Stimulated activated CD8-positive, alpha-beta memory T cell treated with anti-CD3 and anti-CD28 coated beads, Interleukin-4, amount 100 ng/mL, for 4 hours (primary cell): ENCODE measurements around the gene LBX1.

Experiments
- DNase-seq, 2 donors: peaks; one replicate each; pipeline ENCODE4 v3.0.0-alpha.2; 2020; ENCODE audit warnings: low read depth in 2 of 2, low spot score in 1 of 2

The LBX1 gene

GRCh38 chr10:101244321-101245050 is 15.2 kb upstream of the LBX1 start:
- DNase-seq = no peak

- DNase-seq = no peak
Observed at GRCh38 chr10:101241840-101242707, 12.8 kb upstream of the LBX1 start.

DNA sequence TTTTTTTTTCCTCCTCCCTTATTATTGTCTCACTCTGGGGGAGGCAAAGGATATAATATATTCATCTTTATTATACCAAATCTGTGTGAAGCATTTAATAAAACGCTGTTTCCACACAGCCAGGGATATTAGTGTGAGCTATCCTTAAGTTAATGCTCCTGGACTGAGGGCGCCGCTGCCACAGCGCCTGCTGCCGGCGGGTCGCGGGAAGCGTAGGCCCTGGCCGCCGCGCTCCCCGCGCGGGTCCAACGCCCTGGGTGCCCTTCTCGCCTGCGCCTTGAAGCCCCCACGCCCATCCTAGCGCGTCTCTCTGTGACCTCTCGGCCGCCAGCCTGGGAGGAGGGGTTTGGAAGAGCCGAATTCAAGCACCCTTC is 9.5 kb upstream of the LBX1 start:
- no peak for DNase-seq

DNA sequence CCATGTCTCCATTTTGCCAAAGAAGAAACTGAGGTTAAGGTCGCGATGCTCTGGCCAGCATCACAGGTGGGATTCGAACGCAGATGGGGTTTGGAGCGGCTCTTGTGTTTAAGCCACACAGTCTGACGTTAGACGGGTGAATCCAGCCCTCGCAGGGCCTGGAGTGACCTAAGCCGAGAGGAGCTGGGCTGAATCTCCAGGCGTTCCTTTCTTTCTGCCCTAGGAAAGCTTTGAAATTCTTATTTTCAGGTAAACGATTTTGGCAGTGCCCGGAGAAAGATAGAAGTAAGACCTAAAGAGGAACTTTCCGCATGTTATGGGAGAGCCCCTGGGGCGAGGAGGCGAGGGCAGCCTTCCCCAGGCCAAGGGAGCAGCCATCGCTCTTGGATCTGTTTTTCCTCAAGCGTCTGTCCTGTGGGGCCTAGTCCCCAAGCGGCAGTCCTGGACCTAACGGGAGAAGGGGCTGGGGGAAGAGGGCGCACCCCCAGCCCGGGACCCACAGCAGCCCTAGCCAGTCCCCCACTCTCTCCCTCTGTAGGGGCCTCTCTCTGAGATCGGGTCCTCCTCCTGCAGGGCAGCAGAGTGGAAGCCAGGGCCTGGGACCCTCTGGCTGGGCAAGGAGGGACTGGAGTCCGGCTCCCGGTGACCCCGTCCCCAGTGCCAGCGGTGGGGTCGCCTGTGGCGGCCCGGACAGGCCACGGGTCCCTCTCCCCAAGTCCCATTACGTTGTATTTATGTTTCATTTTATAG is 8.9 kb upstream of the LBX1 start:
- DNase-seq = no peak

- DNase-seq = no peak
Observed at GRCh38 chr10:101237081-101237981, 8.1 kb upstream of the LBX1 start.

- no peak for DNase-seq
Observed at GRCh38 chr10:101236376-101237080, 7.3 kb upstream of the LBX1 start.

GRCh38 chr10:101235766-101236165 is 6.5 kb upstream of the LBX1 start:
- DNase-seq = no peak

DNA sequence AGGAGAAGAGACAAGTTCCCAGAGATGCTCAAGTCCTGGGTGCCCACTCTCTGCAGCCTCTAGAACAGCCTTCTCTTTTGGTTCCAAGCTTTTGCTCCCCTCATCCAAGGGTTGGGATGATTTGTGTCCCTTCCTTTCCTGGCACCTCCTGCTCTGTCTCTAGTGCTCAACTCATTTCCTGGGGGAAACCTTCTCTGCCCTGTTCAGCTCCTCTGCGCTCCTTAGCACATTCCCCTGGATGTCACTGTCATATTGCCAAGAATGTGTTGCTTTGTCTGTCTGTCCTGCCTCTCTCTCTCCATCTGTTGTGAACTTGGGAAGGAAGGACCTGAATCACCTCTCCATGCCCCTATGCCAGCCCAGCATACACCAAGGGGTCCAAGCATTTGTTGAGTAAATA is 5.1 kb upstream of the LBX1 start:
- DNase-seq = no peak

GRCh38 chr10:101233863-101234262 is 4.6 kb upstream of the LBX1 start:
- no peak for DNase-seq

- no peak for DNase-seq
Observed at GRCh38 chr10:101233443-101233842, 4.2 kb upstream of the LBX1 start.

DNA sequence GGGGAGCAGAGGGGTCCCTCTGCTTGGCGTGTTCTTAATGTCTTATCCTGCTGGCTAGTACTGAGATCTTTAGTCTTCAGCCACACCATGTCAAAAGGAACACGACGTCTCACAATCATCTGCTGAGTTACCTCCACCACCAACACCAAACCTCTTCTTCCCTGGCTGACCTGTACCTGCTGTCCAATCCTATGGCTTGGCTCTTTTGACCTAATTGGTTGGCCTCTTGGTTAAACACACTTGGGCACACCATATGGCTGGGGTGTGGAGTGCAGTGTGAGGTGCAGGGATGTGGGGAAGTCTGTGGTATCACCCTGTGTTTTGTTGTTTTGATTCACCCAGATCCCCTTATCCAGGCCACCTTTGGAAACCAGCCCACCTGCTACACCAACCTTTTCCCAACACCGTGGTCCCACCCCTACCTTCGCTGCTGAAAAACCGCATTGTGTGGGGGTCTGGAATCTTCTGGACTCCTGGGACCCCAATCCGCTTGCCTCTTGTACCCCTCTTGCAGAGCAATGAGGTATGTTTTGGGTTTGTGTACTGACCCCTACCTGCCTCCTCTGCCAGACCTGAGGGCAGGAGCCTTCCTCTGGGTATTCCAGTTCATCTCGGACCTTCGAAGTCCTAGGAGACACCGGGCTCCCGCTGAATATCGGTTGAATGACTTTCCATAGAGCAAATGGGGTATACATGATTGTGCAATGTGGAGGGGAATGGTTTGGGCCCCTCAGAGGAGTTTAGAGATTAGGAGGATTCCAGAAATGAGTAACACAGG is 2.8 kb upstream of the LBX1 start:
- DNase-seq = no peak

DNA sequence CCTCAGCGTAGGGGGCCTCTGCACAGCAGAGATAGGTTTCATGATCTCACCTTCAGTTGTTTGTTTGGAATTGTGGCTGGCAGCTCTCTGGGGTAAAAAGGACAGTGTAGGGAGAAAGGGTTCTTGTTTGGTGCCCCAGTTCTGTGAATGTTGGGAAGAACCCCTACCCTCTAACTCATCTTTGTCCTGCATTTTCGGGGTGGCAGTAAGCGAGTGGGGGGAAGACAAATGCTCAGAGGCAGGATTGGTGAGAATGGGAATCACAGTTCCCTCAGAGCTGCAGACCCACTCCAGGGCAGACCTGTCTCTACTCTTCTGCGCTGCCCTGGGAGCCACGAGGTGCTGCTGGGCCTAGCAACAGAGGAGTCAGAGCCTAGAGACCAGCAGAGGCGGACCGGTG is 1.8 kb upstream of the LBX1 start:
- DNase-seq = no peak

GRCh38 chr10:101230183-101230917 is 1.1 kb upstream of the LBX1 start:
- no peak for DNase-seq

- no peak for DNase-seq
Observed at GRCh38 chr10:101228966-101229265, 347 bp downstream of the LBX1 start.

DNA sequence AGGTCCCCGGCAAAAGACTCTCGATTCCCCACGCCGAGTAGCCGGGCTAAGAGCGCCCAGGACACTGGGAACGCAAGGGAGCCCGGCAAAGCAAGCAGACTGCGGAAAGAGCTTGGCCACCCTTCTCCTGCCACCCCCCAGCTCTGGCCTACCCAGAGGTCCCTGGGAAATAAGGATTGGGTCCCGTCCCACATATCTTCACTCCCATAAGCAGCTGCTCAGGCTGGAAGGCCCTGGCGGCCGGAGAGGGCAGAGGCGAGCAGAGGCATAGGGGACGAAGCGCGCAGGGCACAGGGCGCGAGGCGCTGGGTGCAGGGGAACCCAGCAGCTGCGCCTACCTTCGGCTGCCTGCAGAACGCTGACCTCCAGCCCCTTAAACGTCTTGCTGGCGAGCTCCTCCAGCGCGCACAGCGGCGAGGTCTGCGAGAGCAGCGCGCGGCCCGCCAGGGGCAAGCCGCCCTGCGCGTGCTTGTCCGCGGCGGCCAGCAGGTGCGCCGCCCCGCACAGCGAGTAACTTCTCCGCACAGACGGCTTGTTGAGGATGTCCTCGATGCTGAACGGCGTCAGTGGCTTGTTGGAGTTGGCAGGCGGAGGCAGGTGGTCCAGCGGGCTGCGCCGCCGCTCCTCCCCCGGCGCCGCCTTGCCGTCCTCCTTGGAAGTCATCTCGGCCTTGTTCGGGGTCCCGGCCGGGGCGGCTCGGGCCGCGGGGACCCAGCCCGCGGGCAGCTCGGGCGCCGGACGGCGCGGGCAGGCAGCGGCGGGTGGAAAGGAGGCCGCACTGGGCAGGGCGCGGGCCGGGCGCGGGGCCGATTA is 904 bp downstream of the LBX1 start:
- DNase-seq = no peak

DNA sequence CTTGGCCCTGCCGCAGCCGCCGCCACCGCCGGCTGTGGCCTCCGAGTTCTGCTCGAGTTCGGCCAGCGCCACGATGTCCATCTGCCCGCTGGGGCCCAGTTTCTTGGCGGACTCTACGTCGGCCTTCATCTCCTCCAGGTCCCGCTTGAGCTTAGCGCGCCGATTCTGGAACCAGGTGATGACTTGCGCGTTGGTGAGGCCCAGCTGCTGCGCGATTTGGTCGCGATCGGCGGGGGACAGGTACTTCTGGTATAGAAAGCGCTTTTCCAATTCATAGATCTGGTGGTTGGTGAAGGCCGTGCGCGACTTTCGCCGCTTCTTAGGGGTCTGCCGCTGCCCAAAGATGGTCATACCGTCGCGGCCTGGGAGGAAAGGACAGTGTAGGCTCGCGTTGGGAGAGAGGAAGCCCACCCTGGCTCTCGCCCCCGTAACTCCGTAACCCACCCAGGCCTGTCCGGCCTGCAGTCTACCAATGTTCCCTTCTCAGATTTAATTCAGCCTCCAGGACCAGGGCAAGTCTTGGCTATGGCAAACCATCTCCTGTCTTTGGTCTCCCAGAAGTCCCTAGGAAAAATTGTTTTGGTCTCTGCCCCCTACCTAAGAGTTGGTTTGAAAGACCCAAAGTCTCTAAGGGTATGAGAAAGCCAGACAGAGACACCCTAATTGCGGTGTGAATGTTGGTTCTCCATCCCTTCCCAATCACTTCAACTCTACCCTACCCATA is 1.7 kb downstream of the LBX1 start:
- no peak for DNase-seq
